Naive thymus-derived CD4-positive, alpha-beta T cell (primary cell): ENCODE results near the gene ACOT6. TPM values are rescaled to one million over a fixed set of nuclear protein-coding genes. Genes with fewer than 3 reads are reported as not detected.
"Not testable (repeated sequence)": the region's sequence is repeated elsewhere in the genome, so short reads cannot be mapped to it uniquely, and the experiment has no call there.

ENCODE experiments used
- ATAC-seq: fragments of 150-1000 bp; cut with Tn5 transposase; 2 replicates; pipeline ENCODE4 v1.10.0; 2021; ENCODE audit warnings: mild to moderate bottlenecking, moderate library complexity
- CTCF ChIA-PET: fragments of 350-600 bp; sonication (Branson Sonifier 250); formaldehyde crosslinking; loops from one replicate; lab custom pipeline; 2021; ENCODE audit warnings: antibody characterized with exemption; lab: Charles Lee
- POLR2A ChIA-PET: fragments of 350-600 bp; sonication (Branson Sonifier 250); formaldehyde crosslinking; loops from one replicate; lab custom pipeline; 2021; ENCODE audit warnings: antibody characterized with exemption, inconsistent platforms; lab: Charles Lee
- DNase-seq, 9 donors: peaks; one replicate each; pipeline versions ENCODE4 v3.0.0 to v3.0.0-alpha.2; 2020 to 2022; ENCODE audit warnings: mixed read lengths in 1 of 9
- H3K27ac ChIP-seq: one replicate; pipeline ENCODE4 v1.7.0; 2013; ENCODE audit warnings: mild to moderate bottlenecking, low read depth, low read length, moderate library complexity
- H3K27me3 ChIP-seq, 2 donors: one replicate each; pipeline ENCODE4 v1.7.0; 2013; ENCODE audit warnings: low read length in 2 of 2, mild to moderate bottlenecking in 2 of 2, moderate library complexity in 2 of 2; ENCODE audit not compliant: control insufficient read depth in 2 of 2, insufficient read depth in 2 of 2
- H3K36me3 ChIP-seq, 3 experiments: 1 replicate in 2 of 3; 2 replicates in 1 of 3; pipeline ENCODE4 v1.7.0; 2013; ENCODE audit warnings: low read length in 3 of 3, mild to moderate bottlenecking in 3 of 3, moderate library complexity in 1 of 3; ENCODE audit not compliant: insufficient read depth in 3 of 3, control insufficient read depth in 2 of 3
- H3K4me1 ChIP-seq, 2 donors: one replicate each; pipeline ENCODE4 v1.7.0; 2013; ENCODE audit warnings: low read length in 2 of 2, mild to moderate bottlenecking in 2 of 2, moderate library complexity in 1 of 2; ENCODE audit not compliant: control insufficient read depth in 2 of 2, insufficient read depth in 2 of 2
- H3K4me3 ChIP-seq: 2 replicates; pipeline ENCODE4 v1.7.0; 2013; ENCODE audit warnings: mild to moderate bottlenecking, low read length
- H3K9me3 ChIP-seq, 3 experiments: 1 replicate in 2 of 3; 2 replicates in 1 of 3; pipeline ENCODE4 v1.7.0; 2013; ENCODE audit warnings: low read length in 3 of 3; ENCODE audit not compliant: control insufficient read depth in 2 of 3
- H3K27ac Mint-ChIP-seq, 9 donors: one replicate each; pipeline ENCODE4 v1.8.0; 2020 to 2022; ENCODE audit warnings: mixed read lengths in 9 of 9, mild to moderate bottlenecking in 8 of 9, moderate library complexity in 5 of 9, inconsistent platforms in 2 of 9
- H3K27me3 Mint-ChIP-seq, 5 donors: one replicate each; pipeline ENCODE4 v1.8.0; 2021 to 2022; ENCODE audit warnings: mixed read lengths in 5 of 5, mild to moderate bottlenecking in 1 of 5
- H3K36me3 Mint-ChIP-seq, 5 donors: one replicate each; pipeline ENCODE4 v1.8.0; 2020 to 2022; ENCODE audit warnings: mixed read lengths in 5 of 5, mild to moderate bottlenecking in 3 of 5, inconsistent platforms in 1 of 5
- H3K4me1 Mint-ChIP-seq, 7 donors: one replicate each; pipeline ENCODE4 v1.8.0; 2020 to 2022; ENCODE audit warnings: mixed read lengths in 7 of 7, mild to moderate bottlenecking in 3 of 7, inconsistent platforms in 1 of 7
- H3K4me3 Mint-ChIP-seq, 10 donors: one replicate each; pipeline ENCODE4 v1.8.0; 2020 to 2022; ENCODE audit warnings: mild to moderate bottlenecking in 10 of 10, mixed read lengths in 10 of 10, moderate library complexity in 6 of 10, inconsistent platforms in 2 of 10
- H3K9me3 Mint-ChIP-seq, 11 donors: one replicate each; pipeline ENCODE4 v1.8.0; 2020 to 2022; ENCODE audit warnings: mixed read lengths in 11 of 11, mild to moderate bottlenecking in 4 of 11, inconsistent platforms in 1 of 11, moderate library complexity in 1 of 11
- intact Hi-C, 2 donors: fragments of 100-400 bp; cut with micrococcal nuclease; formaldehyde crosslinking; loops; one replicate each; pipeline ENCODE4 v1.15.1; 2023
- polyA plus RNA-seq, 2 donors: library from polyadenylated mRNA; unstranded; fragments of 300-500 nt; fragmentation: Illumina TruSeq; gene quantifications; one replicate each; pipeline ENCODE4 v1.2.3, GENCODE V29; 2021
- total RNA-seq, 6 experiments: library from RNA in 5 of 6; stranded (reverse) in 5 of 6; gene quantifications; 1 replicate in 5 of 6; 2 replicates in 1 of 6; pipeline ENCODE4 v1.2.3 and lab custom pipeline; 2021 to 2026

ACOT6 gene
- total and polyA plus RNA-seq, 7 experiments from 2014 or later: 0.27 TPM; not detected in 6

DNA sequence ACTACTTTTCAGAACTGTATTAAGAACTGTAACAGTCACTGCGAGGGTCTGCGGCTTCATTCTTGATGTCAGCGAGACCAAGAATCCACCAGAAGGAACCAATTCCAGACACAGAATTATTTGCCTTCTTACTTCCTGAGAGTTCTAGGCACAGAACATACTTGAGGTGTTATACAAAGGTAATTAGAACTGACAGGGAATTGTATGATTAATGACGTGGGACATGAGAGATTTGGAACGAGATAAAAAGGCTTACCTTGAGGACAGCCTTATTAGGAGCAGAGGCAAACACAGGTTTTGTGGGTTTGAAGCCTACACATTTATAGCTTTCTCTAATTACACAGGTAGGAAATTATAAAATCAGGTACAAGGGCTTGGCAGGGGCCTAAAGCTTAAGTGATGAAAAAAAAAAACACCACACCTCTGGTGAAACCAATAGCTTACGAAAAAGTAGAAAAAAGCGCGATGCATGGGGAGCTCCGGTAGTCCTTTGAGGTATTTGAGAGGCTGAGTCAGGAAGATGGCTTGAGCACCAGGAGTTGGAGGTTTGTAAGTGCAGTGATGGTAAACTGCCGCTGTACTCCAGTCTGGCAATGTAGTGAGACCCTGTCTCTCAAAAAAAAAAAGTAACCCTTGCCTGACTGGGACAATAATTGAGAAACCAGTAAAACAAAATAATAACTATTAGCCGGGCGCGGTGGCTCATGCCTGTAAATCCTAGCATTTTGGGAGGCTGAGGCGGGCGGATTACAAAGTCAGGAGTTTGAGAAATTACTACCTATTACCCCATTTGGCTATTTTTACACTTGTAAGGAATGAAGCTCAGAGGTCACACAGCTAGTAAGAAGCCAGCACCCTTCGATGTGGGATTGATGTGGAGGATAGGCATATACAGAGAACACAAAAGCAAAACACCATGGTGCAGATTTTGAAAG, 44.1 kb upstream of the ACOT6 start:
- Histone ChIP-seq H3K36me3 (no peaks in the 10 kb centered on the region), H3K9me3 (no peaks in the 10 kb centered on the region), H3K27me3 (no peaks in the 10 kb centered on the region), H3K4me3 (peak overlapping the region; percentile 73), H3K4me1 (peaks cover 21% of the 10 kb centered on the region in 2 donors), H3K27ac (peak overlapping the region; percentile 77)
- H3K27me3 Mint-ChIP-seq: no peaks in the 10 kb centered on the region
- peaks cover 29 to 52% (median 44%) of the 10 kb centered on the region in 7 donors for H3K4me1 Mint-ChIP-seq
- DNase-seq (no peak), ATAC-seq (no peak)
- H3K4me3 Mint-ChIP-seq: peak overlapping the region; percentile 92 to 97 (median 94)
- no peaks in the 10 kb centered on the region for H3K9me3 Mint-ChIP-seq
- CTCF ChIA-PET: interaction anchor here (0.6 to 4.6 kb wide), 3 partner anchors 59 to 315 kb away, joined by 8 to 41 read pairs (median 9); partner anchors contain the start of gene RIOX1
- H3K36me3 Mint-ChIP-seq: peaks cover 4 to 20% (median 18%) of the 10 kb centered on the region in 5 donors
- intact Hi-C loops: loop anchor here in 1 of 2 donors (2.0 to 10.0 kb wide), 3 partner anchors 41 to 147 kb away; partner anchors contain the start of gene PNMA1
- POLR2A ChIA-PET: interaction anchor here (0.7 to 3.8 kb wide), 13 partner anchors 8 to 925 kb away, joined by 3 to 35 read pairs (median 4); partner anchors contain the start of genes ACOT4, ACOT6, ISCA2 and NPC2
- peak overlapping the region; percentile 92 to 98 (median 95) for H3K27ac Mint-ChIP-seq

DNA sequence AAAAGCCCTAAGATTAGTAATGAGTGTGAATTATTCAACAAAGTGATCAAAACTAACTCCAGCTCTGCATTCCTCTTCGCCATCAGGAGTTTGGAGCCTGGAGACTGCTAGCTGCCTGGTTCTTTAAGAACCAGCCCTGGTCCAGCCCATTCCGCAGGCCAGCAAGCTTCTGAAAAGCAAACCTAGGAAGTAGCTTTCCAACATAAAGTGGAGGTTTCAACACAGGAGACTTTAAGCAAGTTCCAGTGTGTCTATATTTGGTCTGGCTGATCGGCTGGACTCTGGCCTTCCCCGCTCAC, 43.5 kb upstream of the ACOT6 start:
- H3K9me3 Mint-ChIP-seq, H3K9me3 ChIP-seq, H3K27me3 ChIP-seq, DNase-seq, H3K36me3 ChIP-seq, H3K27me3 Mint-ChIP-seq, ATAC-seq: not testable (repeated sequence)
- H3K4me3 Mint-ChIP-seq: peak overlapping the region; percentile 92 to 97 (median 94)
- H3K27ac Mint-ChIP-seq: peak overlapping the region; percentile 92 to 98 (median 95)
- peaks cover 29 to 52% (median 44%) of the 10 kb centered on the region in 7 donors for H3K4me1 Mint-ChIP-seq
- intact Hi-C loops: loop anchor here (1.0 to 10.0 kb wide), 12 partner anchors 23 to 515 kb away; partner anchors contain the start of genes DNAL1 (in 2 of the 2), ACOT6 (in 1 of the 2), ALDH6A1 (in 1 of the 2) and LIN52 (in 1 of the 2)
- H3K36me3 Mint-ChIP-seq: peaks cover 4 to 23% (median 18%) of the 10 kb centered on the region in 5 donors
- peaks cover 21% of the 10 kb centered on the region in 2 donors for H3K4me1 ChIP-seq
- H3K4me3 ChIP-seq: peak overlapping the region; percentile 73
- ChIA-PET CTCF (interaction anchor here (0.6 to 4.6 kb wide), 3 partner anchors 59 to 314 kb away, joined by 8 to 41 read pairs (median 9); partner anchors contain the start of gene RIOX1), POLR2A (interaction anchor here (0.7 to 3.8 kb wide), 10 partner anchors 8 to 924 kb away, joined by 3 to 35 read pairs (median 4); partner anchors contain the start of genes ACOT4, ACOT6, ISCA2 and NPC2)
- peak overlapping the region; percentile 77 for H3K27ac ChIP-seq

DNA sequence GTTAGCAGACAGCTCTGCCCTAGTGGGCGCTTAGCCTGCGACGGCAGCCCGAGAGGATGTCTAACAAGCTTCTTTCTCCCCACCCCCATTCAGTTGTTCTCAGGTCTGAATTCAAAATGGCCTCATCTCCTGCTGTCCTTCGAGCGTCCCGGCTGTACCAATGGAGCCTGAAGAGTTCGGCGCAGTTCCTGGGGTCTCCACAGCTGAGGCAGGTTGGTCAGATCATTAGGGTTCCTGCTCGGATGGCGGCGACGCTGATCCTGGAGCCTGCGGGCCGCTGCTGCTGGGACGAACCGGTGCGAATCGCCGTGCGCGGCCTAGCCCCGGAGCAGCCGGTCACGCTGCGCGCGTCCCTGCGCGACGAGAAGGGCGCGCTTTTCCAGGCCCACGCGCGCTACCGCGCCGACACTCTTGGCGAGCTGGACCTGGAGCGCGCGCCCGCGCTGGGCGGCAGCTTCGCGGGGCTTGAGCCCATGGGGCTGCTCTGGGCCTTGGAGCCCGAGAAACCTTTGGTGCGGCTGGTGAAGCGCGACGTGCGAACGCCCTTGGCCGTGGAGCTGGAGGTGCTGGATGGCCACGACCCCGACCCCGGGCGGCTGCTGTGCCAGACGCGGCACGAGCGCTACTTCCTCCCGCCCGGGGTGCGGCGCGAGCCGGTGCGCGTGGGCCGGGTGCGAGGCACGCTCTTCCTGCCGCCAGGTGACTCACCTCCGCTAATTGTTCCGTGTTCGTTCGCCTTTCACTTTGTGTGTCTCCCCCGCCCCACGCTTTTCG, 42.9 kb upstream of the ACOT6 start, which contains the start of gene ACOT2:
ACOT2 (plus strand) TSS at position 29 of the 774 bp plus-strand sequence; CDS start at position 57, 28 bp downstream.
- H3K9me3 Mint-ChIP-seq, H3K27me3 Mint-ChIP-seq, H3K9me3 ChIP-seq, H3K36me3 ChIP-seq, H3K27me3 ChIP-seq: not testable (repeated sequence)
- intact Hi-C loops: loop anchor here (1.0 to 10.0 kb wide), 12 partner anchors 23 to 515 kb away; partner anchors contain the start of genes DNAL1 (in 2 of the 2), ACOT6 (in 1 of the 2), ALDH6A1 (in 1 of the 2) and LIN52 (in 1 of the 2)
- Mint-ChIP-seq H3K36me3 (peaks cover 6 to 25% (median 20%) of the 10 kb centered on the region in 5 donors), H3K4me3 (peak within 1 kb of the TSS; percentile 92 to 97 (median 94)), H3K4me1 (peaks cover 29 to 52% (median 44%) of the 10 kb centered on the region in 7 donors), H3K27ac (peak within 1 kb of the TSS; percentile 92 to 98 (median 95))
- ATAC-seq: peak; percentile 77
- CTCF ChIA-PET: interaction anchor here (0.6 to 4.6 kb wide), 6 partner anchors 37 to 618 kb away, joined by 3 to 41 read pairs (median 7); partner anchors contain the start of gene RIOX1
- Histone ChIP-seq H3K4me1 (peaks cover 21% of the 10 kb centered on the region in 2 donors), H3K27ac (peak within 1 kb of the TSS; percentile 77), H3K4me3 (peak within 1 kb of the TSS; percentile 73)
- POLR2A ChIA-PET: interaction anchor here (0.6 to 3.8 kb wide), 14 partner anchors 9 to 924 kb away, joined by 3 to 35 read pairs (median 4); partner anchors contain the start of genes ACOT4, ACOT6, BBOF1 and ENTPD5
- DNase-seq: peak; percentile 45 to 82 (median 73)

DNA sequence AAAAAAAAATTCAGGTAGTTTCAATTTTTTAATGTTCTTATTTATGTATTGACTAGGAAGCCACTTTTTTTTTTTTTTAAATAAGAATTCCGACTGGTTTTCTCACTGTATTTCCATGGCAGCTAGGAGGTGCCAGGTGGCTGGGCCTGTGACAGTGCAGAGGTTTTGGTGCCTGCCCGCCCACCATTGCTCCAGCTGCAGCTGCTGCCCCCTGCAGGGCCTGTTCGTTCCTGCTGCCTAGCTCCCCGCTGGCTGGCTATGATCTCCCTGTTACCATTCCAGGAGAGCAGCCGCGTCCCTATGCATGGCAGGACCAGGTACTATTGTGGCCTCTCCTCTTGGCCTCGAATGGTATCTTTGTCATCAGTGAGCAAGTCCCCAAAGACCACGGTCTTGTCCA, 41.4 kb upstream of the ACOT6 start:
- not testable (repeated sequence) for H3K27me3 Mint-ChIP-seq, H3K9me3 ChIP-seq, H3K27me3 ChIP-seq, H3K9me3 Mint-ChIP-seq, H3K4me3 ChIP-seq, H3K27ac ChIP-seq, H3K36me3 ChIP-seq
- DNase-seq (peak in 8 of 9 donors; percentile 44 to 68 (median 61)), ATAC-seq (peak; percentile 79)
- ChIA-PET CTCF (interaction anchor here (0.5 to 4.6 kb wide), 5 partner anchors 50 to 80 kb away, joined by 3 to 41 read pairs (median 3); partner anchors contain the start of gene RIOX1), POLR2A (interaction anchor here (1.0 to 3.8 kb wide), 5 partner anchors 22 to 80 kb away, joined by 4 to 35 read pairs (median 20); partner anchors contain the start of genes ACOT4, ACOT6 and RIOX1)
- Mint-ChIP-seq H3K36me3 (peaks cover 5 to 24% (median 11%) of the 10 kb centered on the region in 5 donors), H3K27ac (peak overlapping the region in 4 of 9 donors; percentile 36 to 92 (median 52)), H3K4me1 (peaks cover 17 to 39% (median 32%) of the 10 kb centered on the region in 7 donors), H3K4me3 (peak overlapping the region; percentile 39 to 97 (median 66))
- peaks cover 21% of the 10 kb centered on the region in 2 donors for H3K4me1 ChIP-seq
- intact Hi-C loops: loop anchor here in 1 of 2 donors (1.0 kb wide), 1 partner anchor 63 kb away; no protein-coding TSS in a partner anchor

DNA sequence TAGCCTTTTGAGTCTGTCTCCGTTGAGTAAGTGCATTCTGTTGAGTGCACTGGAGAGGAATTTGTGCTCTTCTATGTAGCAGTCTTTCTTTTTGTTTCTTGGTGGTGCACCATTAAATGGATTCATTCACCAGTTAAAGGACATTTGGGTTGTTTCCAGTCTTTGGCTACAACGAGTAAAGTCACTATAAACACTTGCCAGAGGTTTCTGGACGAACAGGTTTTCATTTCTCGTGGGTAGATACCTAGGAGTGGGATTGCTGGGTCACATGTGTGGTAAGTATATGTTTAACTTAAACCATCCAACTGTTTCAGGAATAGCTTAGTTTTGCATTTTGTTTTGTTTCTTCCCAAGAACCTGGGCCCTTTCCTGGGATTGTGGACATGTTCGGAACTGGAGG, 39.3 kb upstream of the ACOT6 start:
- H3K9me3 ChIP-seq, H3K27me3 ChIP-seq, H3K9me3 Mint-ChIP-seq, H3K4me3 Mint-ChIP-seq, H3K27ac ChIP-seq, CTCF ChIA-PET, DNase-seq, H3K4me1 ChIP-seq, H3K4me3 ChIP-seq, intact Hi-C loops, ATAC-seq, H3K27me3 Mint-ChIP-seq, POLR2A ChIA-PET, H3K27ac Mint-ChIP-seq, H3K36me3 ChIP-seq: not testable (repeated sequence)
- H3K4me1 Mint-ChIP-seq: peaks cover 7 to 22% (median 18%) of the 10 kb centered on the region in 7 donors
- peaks cover 4 to 14% (median 5%) of the 10 kb centered on the region in 5 donors for H3K36me3 Mint-ChIP-seq
